Prostate gland (tissue), 2 donors: Measurements from ENCODE around the gene BMAL1. TPM values are rescaled to one million over a fixed set of nuclear protein-coding genes. Genes with fewer than 3 reads are reported as not detected.

Experiments
- DNase-seq: peaks from one replicate; pipeline ENCODE4 v3.0.0-alpha.2; 2019; ENCODE audit warnings: low spot score
- H3K27ac ChIP-seq, 2 donors: fragments of 200-600 bp; sonication (generic); 2 replicates each; pipeline ENCODE4 v1.5.1; 2017 to 2019
- H3K27me3 ChIP-seq: fragments of 200-600 bp; sonication (generic); replicated peaks from 2 replicates; pipeline ENCODE4 v1.5.1; 2019; ENCODE audit not compliant: insufficient read depth
- H3K36me3 ChIP-seq, 2 donors: fragments of 200-600 bp; sonication (generic); 1 replicate in 1 of 2; 2 replicates in 1 of 2; pipeline versions ENCODE4 v1.5.1 to v1.8.1; 2017 to 2019
- H3K4me1 ChIP-seq: fragments of 200-600 bp; sonication (generic); replicated peaks from 2 replicates; pipeline ENCODE4 v1.5.1; 2019
- H3K4me3 ChIP-seq, 2 donors: fragments of 200-600 bp; sonication (generic); 2 replicates each; pipeline ENCODE4 v1.5.1; 2017 to 2019
- H3K9me3 ChIP-seq: fragments of 200-600 bp; sonication (generic); 2 replicates; pipeline ENCODE4 v1.5.1; 2017
- CTCF ChIP-seq, 4 experiments: fragments of 200-600 bp in 2 of 4; fragments of 450-650 bp in 2 of 4; sonication (generic) in 2 of 4; IDR thresholded peaks; 1 replicate in 3 of 4; 2 replicates in 1 of 4; pipeline ENCODE4 v1.5.1; 2016 to 2019; ENCODE audit warnings: antibody characterized with exemption in 4 of 4, mild to moderate bottlenecking in 2 of 4, moderate library complexity in 2 of 4
- POLR2A ChIP-seq: fragments of 450-650 bp; IDR thresholded peaks from one replicate; pipeline ENCODE4 v1.6.1; 2016; ENCODE audit warnings: antibody characterized with exemption, mild to moderate bottlenecking
- POLR2AphosphoS5 ChIP-seq: sonication (generic); formaldehyde crosslinking; IDR thresholded peaks from one replicate; pipeline ENCODE4 v1.6.1; 2017; ENCODE audit warnings: antibody characterized with exemption
- WGBS: methylation state at CpG from one replicate; pipeline ENCODE4 v1.1.5; 2018; 5-methylcytosine and 5-hydroxymethylcytosine counted together
- intact Hi-C: fragments of 100-400 bp; cut with DNase I; formaldehyde crosslinking; loops from one replicate; pipeline ENCODE4 v1.14.2; 2022
- total RNA-seq, 2 donors: library from RNA; depleted of rRNA; stranded (reverse); fragments of >200 nt; gene quantifications; one replicate each; pipeline ENCODE4 v1.1.0, GENCODE V29; 2016

The BMAL1 gene
- total RNA-seq, 2 donors from 2014 or later = 19.4 to 38.1 TPM

GRCh38 chr11:13297917-13298356, 20.3 kb downstream of the BMAL1 start:
- Histone ChIP-seq H3K4me3 (no peak overlapping the region), H3K4me1 (no peaks in the 10 kb centered on the region), H3K36me3 (no peaks in the 10 kb centered on the region), H3K27ac (no peak overlapping the region), H3K27me3 (no peaks in the 10 kb centered on the region), H3K9me3 (no peaks in the 10 kb centered on the region)
- intact Hi-C loops = no loop called here
- 69% methylated on average over 5 of the region's 5 CpGs for WGBS
- TF ChIP-seq POLR2AphosphoS5 (no peak), POLR2A (no peak), CTCF (IDR thresholded peaks at IDR 0.05) (no peak)
- no peak for DNase-seq

- no peaks in the 10 kb centered on the region for H3K4me1 ChIP-seq
- DNase-seq = no peak
These were observed 21.2 kb downstream of the BMAL1 start for GRCh38 chr11:13298765-13299164.

GRCh38 chr11:13301522-13301921, 23.9 kb downstream of the BMAL1 start:
- no peaks in the 10 kb centered on the region for H3K36me3 ChIP-seq
- no peak overlapping the region for H3K4me3 ChIP-seq
- no peaks in the 10 kb centered on the region for H3K27me3 ChIP-seq
- DNase-seq = no peak
- no peaks in the 10 kb centered on the region for H3K9me3 ChIP-seq
- intact Hi-C loops = no loop called here
- H3K27ac ChIP-seq = no peak overlapping the region
- no peak for TF ChIP-seq POLR2A
- no peaks in the 10 kb centered on the region for H3K4me1 ChIP-seq

More at GRCh38 chr11:13298765-13299164, 21.2 kb downstream of the BMAL1 start:
- no peaks in the 10 kb centered on the region for H3K27me3 ChIP-seq
- no peak overlapping the region for H3K27ac ChIP-seq
- WGBS = 60% methylated on average over 4 of the region's 4 CpGs
- H3K9me3 ChIP-seq = no peaks in the 10 kb centered on the region
- H3K4me3 ChIP-seq = no peak overlapping the region
- no peaks in the 10 kb centered on the region for H3K36me3 ChIP-seq
- TF ChIP-seq POLR2A = no peak
- no peak for TF ChIP-seq POLR2AphosphoS5
- no peak for TF ChIP-seq CTCF (IDR thresholded peaks at IDR 0.05)
- intact Hi-C loops = no loop called here

DNA sequence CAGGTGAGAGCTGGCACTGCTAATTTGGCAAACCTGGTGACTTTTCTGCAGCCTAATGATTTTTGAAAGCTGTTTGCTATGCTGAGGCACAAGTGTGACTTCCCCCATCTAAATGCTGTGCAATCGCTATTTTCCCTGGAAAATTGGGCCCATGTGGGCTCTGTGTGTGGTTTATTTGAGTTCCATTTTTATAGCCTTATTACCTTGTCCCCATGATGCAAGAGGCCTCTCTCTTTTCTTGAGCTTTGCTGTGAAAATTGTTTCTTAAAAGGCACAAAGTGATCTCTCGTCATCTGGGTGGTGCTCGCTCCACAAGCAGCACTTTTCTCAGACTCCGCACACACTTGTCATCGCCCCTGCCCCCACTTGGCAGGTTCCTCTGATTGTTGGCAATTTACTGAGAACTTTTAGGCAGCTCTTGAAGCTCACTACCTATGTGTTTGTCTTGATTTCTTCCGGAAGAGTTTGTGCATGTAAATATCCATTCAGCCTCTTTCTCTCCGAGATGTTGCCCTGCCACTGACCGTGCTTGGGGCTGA, 24.9 kb downstream of the BMAL1 start:
- H3K27me3 ChIP-seq = no peaks in the 10 kb centered on the region
- WGBS = 53% methylated on average over 8 of the region's 8 CpGs
- no peaks in the 10 kb centered on the region for H3K9me3 ChIP-seq
- intact Hi-C loops = no loop called here
- DNase-seq = no peak
- no peaks in the 10 kb centered on the region for H3K4me1 ChIP-seq
- H3K4me3 ChIP-seq = no peak overlapping the region
- H3K27ac ChIP-seq = no peak overlapping the region
- no peaks in the 10 kb centered on the region for H3K36me3 ChIP-seq
- TF ChIP-seq CTCF (IDR thresholded peaks at IDR 0.05) (no peak), POLR2A (no peak), POLR2AphosphoS5 (no peak)

DNA sequence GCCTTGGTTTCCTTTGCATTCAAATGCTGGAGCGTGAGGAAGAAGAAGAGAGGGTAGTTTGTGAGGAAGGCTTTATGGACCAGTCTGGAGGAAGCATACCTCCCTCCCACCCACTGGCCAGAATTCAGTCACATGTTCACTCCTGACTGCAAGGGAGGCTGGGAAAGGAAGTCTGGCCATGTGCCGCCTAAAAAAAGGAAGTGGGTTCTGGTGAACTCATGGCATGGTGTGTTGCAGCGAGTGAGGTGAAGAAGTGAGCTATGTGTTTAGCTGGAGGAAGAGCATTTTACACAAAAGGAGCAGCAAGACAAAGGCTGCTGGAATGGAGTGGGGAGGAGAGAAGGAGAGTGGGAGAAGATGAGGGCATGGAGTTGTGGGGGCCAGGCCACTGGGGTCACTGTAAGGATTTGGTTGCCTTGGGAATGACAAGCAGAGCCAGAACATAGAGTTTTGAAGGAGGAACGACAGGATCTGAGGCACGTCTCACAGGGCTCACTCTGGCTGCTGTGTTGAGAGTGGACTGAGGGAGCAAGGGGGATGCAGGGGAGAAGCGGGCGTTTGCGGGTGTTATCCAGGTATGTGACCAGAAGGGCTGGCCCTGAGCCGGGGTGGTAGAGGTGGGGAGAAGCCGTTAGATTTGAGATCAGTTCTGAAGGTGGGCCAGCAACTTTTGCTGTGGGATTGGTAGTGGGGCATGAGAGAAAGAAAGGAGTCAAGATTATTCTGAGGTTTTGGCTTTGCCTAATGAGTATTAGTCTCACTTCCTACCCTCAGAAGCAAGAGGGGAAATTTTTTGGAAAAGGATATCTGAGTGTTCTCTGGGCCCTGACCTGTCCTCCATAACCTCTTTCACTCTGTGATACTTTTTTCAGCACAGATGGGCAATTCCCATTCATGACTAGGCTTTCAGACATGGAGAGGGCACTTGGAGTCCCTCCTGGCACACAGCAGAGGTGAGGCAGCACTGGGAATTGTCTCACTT, 26.4 kb downstream of the BMAL1 start:
- WGBS = 90% methylated on average over 10 of the region's 10 CpGs
- Histone ChIP-seq H3K4me3 (no peak overlapping the region), H3K27ac (no peak overlapping the region), H3K27me3 (no peaks in the 10 kb centered on the region), H3K4me1 (no peaks in the 10 kb centered on the region), H3K9me3 (no peaks in the 10 kb centered on the region), H3K36me3 (no peaks in the 10 kb centered on the region)
- intact Hi-C loops = no loop called here
- no peak for DNase-seq
- TF ChIP-seq POLR2AphosphoS5 (no peak), CTCF (IDR thresholded peaks at IDR 0.05) (no peak), POLR2A (no peak)
